ENCODE results near the gene SULF2. TPM values are rescaled to one million over a fixed set of nuclear protein-coding genes. Genes with fewer than 3 reads are reported as not detected.
A peak's percentile ranks its signal among the peaks of the same experiment; 100 is the strongest.
"Not testable (repeated sequence)": the region's sequence is repeated elsewhere in the genome, so short reads cannot be mapped to it uniquely, and the experiment has no call there.

The SULF2 gene
- total RNA-seq, 1 donor from 2014 or later: 24.0 TPM

GRCh38 chr20:47795214-47795907 lies 10.1 kb upstream of the SULF2 start:
- H3K79me2 ChIP-seq (ENCODE audit: low read depth): no peaks in the 10 kb centered on the region
- no peak for TF ChIP-seq EZH2 (IDR thresholded peaks at IDR 0.05)
- TF ChIP-seq CTCF (IDR thresholded peaks at IDR 0.05): no peak
- TF ChIP-seq EZH2phosphoT487 (IDR thresholded peaks at IDR 0.05): no peak
- no peaks in the 10 kb centered on the region for H3K27me3 ChIP-seq
- no peaks in the 10 kb centered on the region for H3F3A ChIP-seq (ENCODE audit: low read depth)
- H2AFZ ChIP-seq (replicated peaks): no peak overlapping the region
- no peak overlapping the region for H3K27ac Mint-ChIP-seq
- H3K36me3 Mint-ChIP-seq: no peaks in the 10 kb centered on the region
- H4K20me1 ChIP-seq (ENCODE audit: low read depth): no peaks in the 10 kb centered on the region
- H3K4me3 Mint-ChIP-seq: no peak overlapping the region
- no peaks in the 10 kb centered on the region for H3K36me3 ChIP-seq
- no peak overlapping the region for H3K4me3 ChIP-seq
- H3K4me2 ChIP-seq: no peak overlapping the region
- peaks cover 17% of the 10 kb centered on the region for H3K4me1 Mint-ChIP-seq
- no peaks in the 10 kb centered on the region for H3K4me1 ChIP-seq
- DNase-seq (ENCODE audit: low spot score): no peak
- H3K9me3 Mint-ChIP-seq: no peaks in the 10 kb centered on the region
- H3K27me3 Mint-ChIP-seq (ENCODE audit: insufficient read depth, low read depth): peaks cover 15% of the 10 kb centered on the region
- no peak overlapping the region for H3K27ac ChIP-seq
- H3K9ac ChIP-seq: no peak overlapping the region
- no peaks in the 10 kb centered on the region for H3K9me3 ChIP-seq (ENCODE audit: low read depth)

GRCh38 chr20:47794264-47794663 lies 9.0 kb upstream of the SULF2 start:
- not testable (repeated sequence) for H3K27me3 ChIP-seq; H3K36me3 Mint-ChIP-seq; H3K9me3 ChIP-seq (ENCODE audit: low read depth); H4K20me1 ChIP-seq (ENCODE audit: low read depth); H3K9me3 Mint-ChIP-seq; H3K27ac Mint-ChIP-seq; H3K4me3 Mint-ChIP-seq; H3F3A ChIP-seq (ENCODE audit: low read depth); H2AFZ ChIP-seq (replicated peaks); H3K4me3 ChIP-seq; H3K27ac ChIP-seq; H3K4me2 ChIP-seq; H3K4me1 ChIP-seq; DNase-seq (ENCODE audit: low spot score); H3K9ac ChIP-seq; H3K36me3 ChIP-seq; H3K79me2 ChIP-seq (ENCODE audit: low read depth)
- Mint-ChIP-seq H3K4me1 (peaks cover 26% of the 10 kb centered on the region), H3K27me3 (ENCODE audit: insufficient read depth, low read depth) (peaks cover 15% of the 10 kb centered on the region)

GRCh38 chr20:47792021-47792618 lies 6.8 kb upstream of the SULF2 start:
- Mint-ChIP-seq H3K4me3 (no peak overlapping the region), H3K4me1 (peaks cover 35% of the 10 kb centered on the region), H3K36me3 (no peaks in the 10 kb centered on the region), H3K27me3 (ENCODE audit: insufficient read depth, low read depth) (peaks cover 10% of the 10 kb centered on the region), H3K9me3 (no peaks in the 10 kb centered on the region), H3K27ac (peak overlapping the region; percentile 74)
- Histone ChIP-seq H3K4me1 (no peaks in the 10 kb centered on the region), H3F3A (ENCODE audit: low read depth) (no peaks in the 10 kb centered on the region), H3K27me3 (peaks cover 2% of the 10 kb centered on the region), H3K9ac (no peak overlapping the region), H3K36me3 (no peaks in the 10 kb centered on the region), H3K79me2 (ENCODE audit: low read depth) (no peaks in the 10 kb centered on the region), H3K4me2 (no peak overlapping the region), H2AFZ (replicated peaks) (no peak overlapping the region), H4K20me1 (ENCODE audit: low read depth) (no peaks in the 10 kb centered on the region), H3K9me3 (ENCODE audit: low read depth) (no peaks in the 10 kb centered on the region), H3K27ac (no peak overlapping the region), H3K4me3 (no peak overlapping the region)
- no peak for TF ChIP-seq EZH2 (IDR thresholded peaks at IDR 0.05)
- TF ChIP-seq CTCF (IDR thresholded peaks at IDR 0.05): no peak
- no peak for TF ChIP-seq EZH2phosphoT487 (IDR thresholded peaks at IDR 0.05)
- no peak for DNase-seq (ENCODE audit: low spot score)

- H3K4me1 Mint-ChIP-seq: peaks cover 44% of the 10 kb centered on the region
- Histone ChIP-seq H3K27me3 (peaks cover 7% of the 10 kb centered on the region), H3K9me3 (ENCODE audit: low read depth) (no peaks in the 10 kb centered on the region), H3F3A (ENCODE audit: low read depth) (peaks cover 3% of the 10 kb centered on the region), H4K20me1 (ENCODE audit: low read depth) (no peaks in the 10 kb centered on the region), H3K79me2 (ENCODE audit: low read depth) (no peaks in the 10 kb centered on the region), H3K9ac (no peak overlapping the region), H3K36me3 (no peaks in the 10 kb centered on the region), H3K4me1 (no peaks in the 10 kb centered on the region), H2AFZ (replicated peaks) (no peak overlapping the region), H3K4me3 (no peak overlapping the region), H3K4me2 (no peak overlapping the region), H3K27ac (no peak overlapping the region)
- no peak overlapping the region for H3K4me3 Mint-ChIP-seq
- H3K27me3 Mint-ChIP-seq (ENCODE audit: insufficient read depth, low read depth): peaks cover 12% of the 10 kb centered on the region
- H3K9me3 Mint-ChIP-seq: no peaks in the 10 kb centered on the region
- H3K27ac Mint-ChIP-seq: no peak overlapping the region
- no peaks in the 10 kb centered on the region for H3K36me3 Mint-ChIP-seq
- no peak for DNase-seq (ENCODE audit: low spot score)
- TF ChIP-seq EZH2 (IDR thresholded peaks at IDR 0.05): no peak
- TF ChIP-seq EZH2phosphoT487 (IDR thresholded peaks at IDR 0.05): no peak
- TF ChIP-seq CTCF (IDR thresholded peaks at IDR 0.05): no peak
These were observed 5.9 kb upstream of the SULF2 start for GRCh38 chr20:47791084-47791599.
